ENCODE results near the gene ACTR2.

GRCh38 chr2:65267008-65267407 is 39.4 kb downstream of the ACTR2 start:
- TF ChIP-seq CTCF (IDR thresholded peaks at IDR 0.05; ENCODE audit: low read depth, low read length) (no peak), POLR2A (IDR thresholded peaks at IDR 0.05; ENCODE audit: extremely low read depth, insufficient read length) (no peak), MAX (IDR thresholded peaks at IDR 0.05; ENCODE audit: low read depth, low read length) (no peak), MYC (IDR thresholded peaks at IDR 0.05; ENCODE audit: low read depth, low read length) (no peak)
